GM12892 (cell line): Measurements from ENCODE around the gene GALNS.

Source experiments
- POLR2A ChIP-seq: IDR thresholded peaks from 2 replicates; pipeline ENCODE4 v1.6.1; 2011; ENCODE audit warnings: low read depth, low read length, control low read depth
- POLR2AphosphoS5 ChIP-seq: IDR thresholded peaks from 2 replicates; pipeline ENCODE4 v1.6.1; 2011; ENCODE audit warnings: low read depth, low read length, control low read depth
- TAF1 ChIP-seq: IDR thresholded peaks from 2 replicates; pipeline ENCODE4 v1.6.1; 2011; ENCODE audit warnings: low read depth, mild to moderate bottlenecking, control low read depth, low read length, borderline replicate concordance

- TF ChIP-seq POLR2AphosphoS5 (no peak), TAF1 (no peak), POLR2A (no peak)
Measured at GRCh38 chr16:88825146-88825545, 31.6 kb downstream of the GALNS start.
